Measurements from ENCODE around the gene RIPPLY3.

- no peak for TF ChIP-seq POLR2A (IDR thresholded peaks at IDR 0.05)
- no peak for TF ChIP-seq CTCF (IDR thresholded peaks at IDR 0.05)
Observed at GRCh38 chr21:37039411-37040075, 33.0 kb downstream of the RIPPLY3 start.
